IMR-90 (cell line): ENCODE data around the gene CYSTM1.

Source experiments
- BHLHE40 ChIP-seq: fragments of 150-350 bp; IDR thresholded peaks from 2 replicates; pipeline ENCODE4 v1.6.1; 2016; ENCODE audit warnings: mild to moderate bottlenecking, low read depth, low read length
- CEBPB ChIP-seq: IDR thresholded peaks from 2 replicates; pipeline ENCODE4 v1.6.1; 2012; ENCODE audit warnings: low read depth, low read length, improper control_type of control experiment
- CHD1 ChIP-seq: IDR thresholded peaks from 2 replicates; pipeline ENCODE4 v1.6.1; 2012; ENCODE audit warnings: low read depth, low read length, improper control_type of control experiment
- MAFK ChIP-seq: IDR thresholded peaks from 2 replicates; pipeline ENCODE4 v1.6.1; 2012; ENCODE audit warnings: low read depth, low read length, improper control_type of control experiment
- MAZ ChIP-seq: IDR thresholded peaks from 2 replicates; pipeline ENCODE4 v1.6.1; 2012; ENCODE audit warnings: low read depth, mild to moderate bottlenecking, low read length, improper control_type of control experiment, moderate library complexity, borderline replicate concordance
- POLR2A ChIP-seq: IDR thresholded peaks from 2 replicates; pipeline ENCODE4 v1.6.1; 2012; ENCODE audit warnings: mild to moderate bottlenecking, low read depth, low read length
- RCOR1 ChIP-seq: IDR thresholded peaks from 2 replicates; pipeline ENCODE4 v1.6.1; 2012; ENCODE audit warnings: mild to moderate bottlenecking, low read length, improper control_type of control experiment; ENCODE audit not compliant: insufficient replicate concordance
- RFX5 ChIP-seq: IDR thresholded peaks from 2 replicates; pipeline ENCODE4 v1.8.0; 2012; ENCODE audit warnings: low read depth, mild to moderate bottlenecking, low read length, moderate library complexity
- TF ChIP-seq, protein P1 (sequence below): fragments of 150-350 bp; IDR thresholded peaks from 2 replicates; pipeline ENCODE4 v1.6.1; 2017; ENCODE audit warnings: mild to moderate bottlenecking, antibody characterized with exemption, low read length, low read depth
- TF ChIP-seq, protein P2 (sequence below): conservative IDR thresholded peaks from 2 replicates; pipeline ENCODE4 v1.5.1; 2012; ENCODE audit warnings: mild to moderate bottlenecking, low read depth, low read length, improper control_type of control experiment

DNA sequence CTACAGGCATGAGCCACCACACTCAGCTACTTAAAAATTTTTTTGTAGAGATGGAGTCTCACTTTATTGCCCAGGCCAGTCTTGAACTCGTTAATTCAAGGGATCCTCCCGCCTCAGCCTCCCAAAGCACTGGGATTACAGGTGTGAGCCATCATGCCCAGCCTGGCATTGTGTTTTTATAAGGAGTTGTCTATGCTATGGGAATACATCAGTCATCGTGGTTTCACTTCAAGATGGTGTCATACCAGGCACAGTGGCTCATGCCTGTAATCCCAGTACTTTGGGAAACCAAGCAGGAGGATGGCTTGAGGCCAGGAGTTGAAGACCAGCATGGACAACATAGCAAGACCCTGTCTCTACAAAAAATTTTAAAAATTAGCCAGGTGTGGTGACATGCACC lies 49.7 kb downstream of the CYSTM1 start:
- TF ChIP-seq BHLHE40 (no peak), POLR2A (no peak), RCOR1 (no peak), RFX5 (no peak), CHD1 (no peak), MAZ (no peak), MAFK (no peak), CEBPB (no peak)
- TF ChIP-seq, protein P1, sequence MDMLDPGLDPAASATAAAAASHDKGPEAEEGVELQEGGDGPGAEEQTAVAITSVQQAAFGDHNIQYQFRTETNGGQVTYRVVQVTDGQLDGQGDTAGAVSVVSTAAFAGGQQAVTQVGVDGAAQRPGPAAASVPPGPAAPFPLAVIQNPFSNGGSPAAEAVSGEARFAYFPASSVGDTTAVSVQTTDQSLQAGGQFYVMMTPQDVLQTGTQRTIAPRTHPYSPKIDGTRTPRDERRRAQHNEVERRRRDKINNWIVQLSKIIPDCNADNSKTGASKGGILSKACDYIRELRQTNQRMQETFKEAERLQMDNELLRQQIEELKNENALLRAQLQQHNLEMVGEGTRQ, result no peak
- TF ChIP-seq, protein P2, sequence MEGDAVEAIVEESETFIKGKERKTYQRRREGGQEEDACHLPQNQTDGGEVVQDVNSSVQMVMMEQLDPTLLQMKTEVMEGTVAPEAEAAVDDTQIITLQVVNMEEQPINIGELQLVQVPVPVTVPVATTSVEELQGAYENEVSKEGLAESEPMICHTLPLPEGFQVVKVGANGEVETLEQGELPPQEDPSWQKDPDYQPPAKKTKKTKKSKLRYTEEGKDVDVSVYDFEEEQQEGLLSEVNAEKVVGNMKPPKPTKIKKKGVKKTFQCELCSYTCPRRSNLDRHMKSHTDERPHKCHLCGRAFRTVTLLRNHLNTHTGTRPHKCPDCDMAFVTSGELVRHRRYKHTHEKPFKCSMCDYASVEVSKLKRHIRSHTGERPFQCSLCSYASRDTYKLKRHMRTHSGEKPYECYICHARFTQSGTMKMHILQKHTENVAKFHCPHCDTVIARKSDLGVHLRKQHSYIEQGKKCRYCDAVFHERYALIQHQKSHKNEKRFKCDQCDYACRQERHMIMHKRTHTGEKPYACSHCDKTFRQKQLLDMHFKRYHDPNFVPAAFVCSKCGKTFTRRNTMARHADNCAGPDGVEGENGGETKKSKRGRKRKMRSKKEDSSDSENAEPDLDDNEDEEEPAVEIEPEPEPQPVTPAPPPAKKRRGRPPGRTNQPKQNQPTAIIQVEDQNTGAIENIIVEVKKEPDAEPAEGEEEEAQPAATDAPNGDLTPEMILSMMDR, result no peak
